CD4-positive, alpha-beta memory T cell (primary cell): ENCODE measurements around the gene SMNDC1. TPM values are rescaled to one million over a fixed set of nuclear protein-coding genes. Genes with fewer than 3 reads are reported as not detected.

Experiments used
- CTCF ChIA-PET: fragments of 350-600 bp; sonication (Branson Sonifier 250); formaldehyde crosslinking; loops from one replicate; lab custom pipeline; 2021; ENCODE audit warnings: inconsistent platforms; ENCODE audit not compliant: partially characterized antibody; lab: Charles Lee
- POLR2A ChIA-PET: fragments of 350-600 bp; sonication (Branson Sonifier 250); formaldehyde crosslinking; loops from one replicate; lab custom pipeline; 2021; ENCODE audit not compliant: partially characterized antibody; lab: Charles Lee
- DNase-seq, 5 donors: peaks; one replicate each; pipeline versions ENCODE4 v3.0.0 to v3.0.0-alpha.2; 2020 to 2022; ENCODE audit warnings: mixed read lengths in 1 of 5
- H3K27ac ChIP-seq: one replicate; pipeline ENCODE4 v1.7.0; 2013; ENCODE audit warnings: low read depth, low read length
- H3K27me3 ChIP-seq: 2 replicates; pipeline ENCODE4 v1.7.0; 2013; ENCODE audit warnings: mild to moderate bottlenecking, low read length, moderate library complexity; ENCODE audit not compliant: insufficient read depth
- H3K36me3 ChIP-seq: 2 replicates; pipeline ENCODE4 v1.7.0; 2013; ENCODE audit warnings: mild to moderate bottlenecking, low read length, moderate library complexity; ENCODE audit not compliant: insufficient read depth
- H3K4me1 ChIP-seq: 2 replicates; pipeline ENCODE4 v1.7.0; 2013; ENCODE audit warnings: mild to moderate bottlenecking, low read length, moderate library complexity; ENCODE audit not compliant: insufficient read depth
- H3K4me3 ChIP-seq, 2 donors: one replicate each; pipeline ENCODE4 v1.7.0; 2013; ENCODE audit warnings: low read length in 2 of 2, mild to moderate bottlenecking in 1 of 2
- H3K9me3 ChIP-seq, 2 donors: one replicate each; pipeline ENCODE4 v1.7.0; 2013; ENCODE audit warnings: low read length in 2 of 2, control low read depth in 1 of 2; ENCODE audit not compliant: control insufficient read depth in 1 of 2
- H3K27ac Mint-ChIP-seq, 7 donors: one replicate each; pipeline ENCODE4 v1.8.0; 2020 to 2021; ENCODE audit warnings: mixed read lengths in 7 of 7, mild to moderate bottlenecking in 6 of 7, inconsistent platforms in 3 of 7, moderate library complexity in 3 of 7
- H3K27me3 Mint-ChIP-seq, 2 donors: one replicate each; pipeline ENCODE4 v1.8.0; 2020 to 2021; ENCODE audit warnings: mixed read lengths in 2 of 2
- H3K36me3 Mint-ChIP-seq, 2 donors: one replicate each; pipeline ENCODE4 v1.8.0; 2020 to 2021; ENCODE audit warnings: mixed read lengths in 2 of 2, inconsistent platforms in 1 of 2, mild to moderate bottlenecking in 1 of 2
- H3K4me1 Mint-ChIP-seq, 4 donors: one replicate each; pipeline ENCODE4 v1.8.0; 2020 to 2021; ENCODE audit warnings: mixed read lengths in 4 of 4, mild to moderate bottlenecking in 1 of 4
- H3K4me3 Mint-ChIP-seq, 8 donors: one replicate each; pipeline ENCODE4 v1.8.0; 2020 to 2021; ENCODE audit warnings: mixed read lengths in 8 of 8, mild to moderate bottlenecking in 7 of 8, moderate library complexity in 6 of 8, inconsistent platforms in 3 of 8
- H3K9me3 Mint-ChIP-seq, 8 donors: one replicate each; pipeline ENCODE4 v1.8.0; 2020 to 2021; ENCODE audit warnings: mixed read lengths in 8 of 8, mild to moderate bottlenecking in 5 of 8, inconsistent platforms in 3 of 8, moderate library complexity in 1 of 8
- intact Hi-C: fragments of 100-400 bp; cut with micrococcal nuclease; formaldehyde crosslinking; loops from one replicate; pipeline ENCODE4 v1.15.1; 2023
- polyA plus RNA-seq, 2 donors: library from polyadenylated mRNA; unstranded; fragments of 300-500 nt; fragmentation: Illumina TruSeq; gene quantifications; one replicate each; pipeline ENCODE4 v1.2.3, GENCODE V29; 2021
- total RNA-seq, 2 experiments: library from RNA; stranded (reverse); gene quantifications; one replicate each; pipeline ENCODE4 v1.2.3, GENCODE V29; 2021

Gene SMNDC1
- total and polyA plus RNA-seq, 4 experiments from 2014 or later = 11.3 to 39.3 (median 30.8) TPM

DNA sequence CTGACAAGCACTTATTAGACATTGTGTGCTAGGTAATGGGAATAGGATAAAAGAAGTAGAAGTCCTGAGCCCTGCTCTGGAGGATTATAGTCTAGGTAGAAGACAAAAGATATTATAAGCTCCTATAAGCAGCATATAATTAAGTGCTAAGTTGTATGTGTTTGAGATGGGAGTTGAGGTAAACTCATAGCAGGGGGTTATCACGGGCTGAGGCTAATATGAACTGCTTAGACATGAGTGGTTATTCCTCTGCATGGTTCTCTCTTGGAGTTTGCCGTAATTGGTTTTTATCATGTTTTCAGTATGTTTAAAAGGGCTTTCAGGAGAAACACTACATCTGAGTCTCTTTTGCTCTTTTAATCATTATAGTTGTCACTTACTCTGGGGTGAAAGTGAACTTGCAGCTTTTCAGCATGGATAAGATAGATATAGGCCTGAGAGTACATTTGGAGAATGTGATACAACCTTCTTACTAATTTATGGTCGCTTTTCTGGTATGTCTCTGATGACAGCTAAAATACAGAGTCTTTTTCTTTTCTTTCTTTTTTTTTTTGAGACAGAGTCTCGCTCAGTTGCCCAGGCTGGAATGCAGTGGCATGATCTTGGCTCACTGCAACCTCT lies 39.0 kb downstream of the SMNDC1 start:
- no peak for DNase-seq
- no peaks in the 10 kb centered on the region for H3K27me3 ChIP-seq
- ChIA-PET POLR2A (no interaction called here), CTCF (interaction anchor here (0.8 kb wide), 1 partner anchor 10 kb away, joined by 3 read pairs; no protein-coding TSS in a partner anchor)
- no peak overlapping the region for H3K27ac Mint-ChIP-seq
- H3K9me3 Mint-ChIP-seq = no peaks in the 10 kb centered on the region
- no peaks in the 10 kb centered on the region for H3K9me3 ChIP-seq
- H3K36me3 ChIP-seq = no peaks in the 10 kb centered on the region
- H3K4me1 Mint-ChIP-seq = peaks cover 19 to 52% (median 30%) of the 10 kb centered on the region in 4 donors
- H3K4me3 ChIP-seq = no peak overlapping the region
- H3K27ac ChIP-seq = no peak overlapping the region
- peaks cover 26% of the 10 kb centered on the region for H3K4me1 ChIP-seq
- H3K27me3 Mint-ChIP-seq = no peaks in the 10 kb centered on the region
- intact Hi-C loops = no loop called here
- no peak overlapping the region for H3K4me3 Mint-ChIP-seq
- no peaks in the 10 kb centered on the region for H3K36me3 Mint-ChIP-seq

DNA sequence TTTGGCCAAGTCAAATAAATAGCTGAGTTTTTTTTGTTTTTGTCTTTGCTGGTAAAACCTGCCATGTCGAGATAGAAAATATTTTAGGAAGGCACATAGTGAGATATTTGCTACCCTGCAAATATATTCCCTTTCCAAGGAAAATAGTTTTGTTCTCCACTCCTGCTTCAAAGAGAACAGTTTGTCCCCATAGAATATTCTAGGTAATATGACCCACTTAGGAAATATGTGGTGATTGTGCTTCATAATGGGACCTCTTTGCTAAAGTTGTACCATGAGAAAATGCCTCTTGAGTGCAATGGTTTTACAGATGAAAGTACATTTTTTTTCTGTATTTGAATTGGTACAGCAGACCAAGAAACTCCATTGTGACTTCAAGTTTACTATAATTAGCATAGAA lies 41.6 kb downstream of the SMNDC1 start:
- Mint-ChIP-seq H3K9me3 (no peaks in the 10 kb centered on the region), H3K36me3 (no peaks in the 10 kb centered on the region), H3K4me3 (no peak overlapping the region), H3K27me3 (no peaks in the 10 kb centered on the region), H3K27ac (no peak overlapping the region), H3K4me1 (peaks cover 5 to 27% (median 12%) of the 10 kb centered on the region in 4 donors)
- ChIA-PET POLR2A (interaction anchor here (0.6 to 2.2 kb wide), 4 partner anchors 52 to 125 kb away, joined by 3 to 6 read pairs (median 4); no protein-coding TSS in a partner anchor), CTCF (interaction anchor here (1.3 kb wide), 1 partner anchor 16 kb away, joined by 5 read pairs; no protein-coding TSS in a partner anchor)
- Histone ChIP-seq H3K27me3 (no peaks in the 10 kb centered on the region), H3K9me3 (no peaks in the 10 kb centered on the region), H3K27ac (no peak overlapping the region), H3K4me1 (peaks cover 4% of the 10 kb centered on the region), H3K4me3 (no peak overlapping the region), H3K36me3 (no peaks in the 10 kb centered on the region)
- intact Hi-C loops = no loop called here
- no peak for DNase-seq

DNA sequence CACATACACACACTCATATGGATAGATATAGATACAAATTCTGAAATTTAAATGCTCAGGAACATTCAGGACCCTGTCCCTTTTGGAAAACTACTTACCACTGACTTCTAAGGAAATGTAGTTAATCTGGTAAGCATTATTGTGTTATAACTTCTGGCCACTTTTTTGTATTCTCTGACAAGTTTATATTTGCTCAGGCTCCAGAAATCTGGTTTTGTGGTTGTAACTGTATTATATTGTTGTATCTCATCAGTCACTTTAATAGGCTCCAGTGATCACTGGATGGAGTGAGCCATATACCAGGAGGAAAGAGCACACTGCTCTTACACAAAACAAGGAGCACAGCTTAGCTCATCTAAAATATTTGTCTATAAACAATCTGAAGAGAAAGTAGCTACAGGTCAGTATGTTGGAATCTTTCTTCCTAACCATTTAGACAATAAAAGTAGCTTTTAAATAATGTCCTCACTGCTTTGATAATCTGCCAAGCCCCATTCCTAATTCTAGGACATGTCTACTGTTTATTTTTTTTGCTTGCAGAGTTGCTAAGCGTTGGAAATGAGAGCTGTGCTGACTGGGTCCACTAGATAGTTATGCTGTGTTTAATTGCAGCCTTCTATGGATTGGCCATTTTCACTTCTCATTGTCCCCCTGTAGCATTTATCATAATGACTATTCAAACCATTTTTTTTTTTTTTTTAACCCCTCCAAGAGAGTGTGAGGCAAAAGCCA lies 43.8 kb downstream of the SMNDC1 start:
- no peaks in the 10 kb centered on the region for H3K9me3 ChIP-seq
- DNase-seq = no peak
- H3K27ac ChIP-seq = no peak overlapping the region
- Mint-ChIP-seq H3K4me3 (no peak overlapping the region), H3K9me3 (peaks cover 0 to 1% (median under 1%) of the 10 kb centered on the region in 8 donors), H3K27ac (no peak overlapping the region), H3K27me3 (no peaks in the 10 kb centered on the region), H3K4me1 (peaks cover 0 to 20% (median 4%) of the 10 kb centered on the region in 4 donors), H3K36me3 (peaks cover under 1 to 5% of the 10 kb centered on the region in 2 donors)
- POLR2A ChIA-PET = interaction anchor here (0.9 to 1.5 kb wide), 2 partner anchors 14 to 52 kb away, joined by 4 to 7 read pairs; no protein-coding TSS in a partner anchor
- H3K36me3 ChIP-seq = no peaks in the 10 kb centered on the region
- no peak overlapping the region for H3K4me3 ChIP-seq
- no peaks in the 10 kb centered on the region for H3K4me1 ChIP-seq
- intact Hi-C loops = no loop called here
- CTCF ChIA-PET = interaction anchor here (0.9 to 1.4 kb wide), 4 partner anchors 9 to 53 kb away, joined by 3 read pairs; partner anchors contain the start of gene MXI1
- H3K27me3 ChIP-seq = no peaks in the 10 kb centered on the region

DNA sequence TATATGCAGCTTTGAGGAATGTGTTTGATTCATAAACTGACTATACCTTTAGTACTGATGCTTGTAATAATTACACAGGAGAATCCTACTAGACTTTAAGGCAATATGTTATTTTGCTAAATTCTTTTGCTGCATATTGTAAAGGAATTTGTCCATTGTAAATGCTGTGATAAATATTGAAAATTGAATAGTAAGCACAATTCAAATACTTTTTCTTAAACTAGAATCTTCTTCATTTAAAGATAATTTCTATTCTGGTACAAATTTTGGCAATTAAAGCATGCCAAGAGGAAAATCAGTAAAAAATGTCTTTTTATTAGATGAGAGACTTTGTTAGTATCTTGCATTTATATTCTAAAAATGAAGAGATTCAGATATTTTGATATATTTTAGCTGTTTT lies 45.4 kb downstream of the SMNDC1 start:
- no peak overlapping the region for H3K27ac Mint-ChIP-seq
- CTCF ChIA-PET = interaction anchor here (1.1 to 1.7 kb wide), 2 partner anchors 20 to 121 kb away, joined by 4 to 6 read pairs; no protein-coding TSS in a partner anchor
- no peaks in the 10 kb centered on the region for H3K27me3 Mint-ChIP-seq

DNA sequence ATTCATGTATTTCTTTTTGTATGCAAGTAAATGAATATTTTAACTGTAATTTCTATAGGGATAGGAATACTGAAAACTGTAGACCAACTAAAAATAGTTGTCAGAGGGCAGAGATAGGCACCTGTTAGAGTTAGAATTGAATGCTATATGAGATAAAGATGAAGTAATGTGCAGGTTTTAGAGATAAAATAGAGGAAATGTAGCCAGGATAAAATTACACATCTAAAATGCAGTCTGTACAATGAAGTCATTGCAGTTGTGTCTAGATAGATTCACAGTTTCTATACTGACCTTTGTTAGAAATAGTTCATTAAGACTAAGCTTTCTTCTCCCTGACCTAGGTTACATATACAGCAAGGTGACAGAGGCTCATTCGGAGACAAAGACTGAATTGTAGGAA lies 46.2 kb downstream of the SMNDC1 start:
- Histone ChIP-seq H3K9me3 (no peaks in the 10 kb centered on the region), H3K36me3 (no peaks in the 10 kb centered on the region), H3K27me3 (no peaks in the 10 kb centered on the region), H3K4me3 (no peak overlapping the region), H3K27ac (no peak overlapping the region), H3K4me1 (peaks cover 3% of the 10 kb centered on the region)
- H3K36me3 Mint-ChIP-seq = peaks cover 11 to 22% of the 10 kb centered on the region in 2 donors
- H3K4me1 Mint-ChIP-seq = peaks cover 9 to 22% (median 16%) of the 10 kb centered on the region in 4 donors
- H3K27me3 Mint-ChIP-seq = no peaks in the 10 kb centered on the region
- ChIA-PET CTCF (interaction anchor here (1.1 to 1.7 kb wide), 2 partner anchors 21 to 121 kb away, joined by 4 to 6 read pairs; no protein-coding TSS in a partner anchor), POLR2A (interaction anchor here (3.0 kb wide), 1 partner anchor 50 kb away, joined by 12 read pairs; no protein-coding TSS in a partner anchor)
- H3K27ac Mint-ChIP-seq = no peak overlapping the region
- intact Hi-C loops = no loop called here
- peaks cover 0 to 8% (median 3%) of the 10 kb centered on the region in 8 donors for H3K9me3 Mint-ChIP-seq
- no peak overlapping the region for H3K4me3 Mint-ChIP-seq
- DNase-seq = no peak

More for the DNA sequence above, 45.4 kb downstream of the SMNDC1 start:
- POLR2A ChIA-PET = interaction anchor here (3.0 kb wide), 1 partner anchor 51 kb away, joined by 12 read pairs; no protein-coding TSS in a partner anchor
- Histone ChIP-seq H3K4me1 (peaks cover under 1% of the 10 kb centered on the region), H3K36me3 (no peaks in the 10 kb centered on the region), H3K27me3 (no peaks in the 10 kb centered on the region), H3K4me3 (no peak overlapping the region), H3K27ac (no peak overlapping the region), H3K9me3 (no peaks in the 10 kb centered on the region)
- DNase-seq = no peak
- peaks cover 0 to 8% (median 3%) of the 10 kb centered on the region in 8 donors for H3K9me3 Mint-ChIP-seq
- H3K4me1 Mint-ChIP-seq = peaks cover 5 to 19% (median 9%) of the 10 kb centered on the region in 4 donors
- no peak overlapping the region for H3K4me3 Mint-ChIP-seq
- peaks cover 11 to 20% of the 10 kb centered on the region in 2 donors for H3K36me3 Mint-ChIP-seq
- intact Hi-C loops = no loop called here

DNA sequence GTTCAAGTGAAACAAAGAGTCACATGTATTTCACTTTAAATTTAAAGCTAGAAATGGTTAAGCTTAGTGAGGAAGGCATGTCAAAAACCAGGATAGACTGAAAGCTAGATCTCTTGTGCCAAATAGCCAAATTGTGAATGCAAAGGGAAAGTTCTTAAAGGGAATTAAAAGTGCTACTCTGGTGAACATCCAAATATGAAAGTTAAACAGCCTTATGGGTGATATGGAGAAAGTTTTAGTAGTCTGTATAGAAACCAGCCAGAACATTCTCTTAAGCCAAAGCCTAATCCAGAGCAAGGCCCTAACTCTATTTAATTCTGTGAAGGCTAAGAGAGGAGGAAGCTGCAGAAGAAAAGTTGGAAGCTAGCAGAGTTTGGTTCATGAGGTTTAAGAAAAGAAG lies 50.3 kb downstream of the SMNDC1 start:
- DNase-seq = no peak
- H3K36me3 Mint-ChIP-seq = peaks cover 11 to 26% of the 10 kb centered on the region in 2 donors
- peak overlapping the region in 5 of 7 donors; percentile 33 to 77 (median 53) for H3K27ac Mint-ChIP-seq
- no peaks in the 10 kb centered on the region for H3K36me3 ChIP-seq
- no peaks in the 10 kb centered on the region for H3K9me3 ChIP-seq
- ChIA-PET CTCF (interaction anchor here (0.7 to 2.3 kb wide), 5 partner anchors 10 to 117 kb away, joined by 3 to 5 read pairs (median 3); no protein-coding TSS in a partner anchor), POLR2A (interaction anchor here (1.4 to 2.6 kb wide), 3 partner anchors 13 to 43 kb away, joined by 3 to 9 read pairs (median 5); no protein-coding TSS in a partner anchor)
- peaks cover 15% of the 10 kb centered on the region for H3K4me1 ChIP-seq
- peaks cover 0 to 8% (median 3%) of the 10 kb centered on the region in 8 donors for H3K9me3 Mint-ChIP-seq
- H3K27me3 ChIP-seq = no peaks in the 10 kb centered on the region
- intact Hi-C loops = loop anchor here (2.0 kb wide), 2 partner anchors 14 kb away; no protein-coding TSS in a partner anchor
- no peaks in the 10 kb centered on the region for H3K27me3 Mint-ChIP-seq
- H3K4me3 Mint-ChIP-seq = peak overlapping the region in 7 of 8 donors; percentile 4 to 70 (median 60)
- no peak overlapping the region for H3K27ac ChIP-seq
- H3K4me3 ChIP-seq = no peak overlapping the region
- H3K4me1 Mint-ChIP-seq = peaks cover 24 to 43% (median 34%) of the 10 kb centered on the region in 4 donors
